TTC549 (cell line): ENCODE results near the gene DDI2.
"Not testable (repeated sequence)": the region's sequence is repeated elsewhere in the genome, so short reads cannot be mapped to it uniquely, and the experiment has no call there.

ENCODE experiments used
- FAIRE-seq: peaks from 2 replicates; lab custom pipeline; 2012; peaks lifted over from hg19 to GRCh38; lab: Jason Lieb, UNC

DDI2 gene

GRCh38 chr1:15637826-15638225, 20.6 kb downstream of the DDI2 start:
- no peak for FAIRE-seq

DNA sequence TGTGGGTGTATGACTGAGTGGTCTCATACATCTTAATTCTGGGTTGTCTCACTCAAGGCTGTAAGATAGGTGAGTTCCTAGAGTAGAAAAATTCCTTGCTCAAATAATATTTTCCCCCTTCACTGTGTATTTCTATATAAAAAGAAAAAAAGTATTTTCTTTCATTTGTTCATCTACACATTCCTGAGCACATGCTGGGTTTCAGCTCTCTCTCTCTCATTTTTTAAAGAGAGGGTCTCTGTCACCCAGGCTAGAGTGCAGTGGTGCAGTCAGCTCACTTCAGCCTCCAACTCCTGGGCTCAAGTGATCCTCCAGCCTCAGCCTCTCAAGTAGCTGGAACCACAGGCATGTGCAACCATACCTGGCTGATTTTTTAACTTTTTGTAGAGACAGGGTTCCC, 22.0 kb downstream of the DDI2 start:
- FAIRE-seq, result no peak

DNA sequence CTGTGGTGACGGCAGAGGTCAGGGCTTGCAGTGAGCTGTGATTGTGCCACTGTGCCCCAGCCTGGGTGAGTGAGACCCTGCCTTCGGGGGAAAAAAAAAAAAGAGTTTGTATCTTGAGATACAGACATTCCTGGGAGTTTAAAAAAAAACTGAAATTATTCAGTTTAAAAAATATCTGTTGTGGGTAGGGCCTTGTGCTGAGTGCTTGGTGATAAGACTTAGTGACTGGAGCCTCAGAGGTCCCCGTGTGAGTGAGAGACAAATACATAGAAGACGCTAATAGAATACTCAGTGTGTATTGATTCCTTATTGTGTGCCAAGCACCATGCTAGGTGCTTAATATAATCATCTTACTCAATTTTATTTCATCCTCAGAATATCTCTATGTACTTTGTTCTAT, 22.7 kb downstream of the DDI2 start:
- FAIRE-seq, result no peak

DNA sequence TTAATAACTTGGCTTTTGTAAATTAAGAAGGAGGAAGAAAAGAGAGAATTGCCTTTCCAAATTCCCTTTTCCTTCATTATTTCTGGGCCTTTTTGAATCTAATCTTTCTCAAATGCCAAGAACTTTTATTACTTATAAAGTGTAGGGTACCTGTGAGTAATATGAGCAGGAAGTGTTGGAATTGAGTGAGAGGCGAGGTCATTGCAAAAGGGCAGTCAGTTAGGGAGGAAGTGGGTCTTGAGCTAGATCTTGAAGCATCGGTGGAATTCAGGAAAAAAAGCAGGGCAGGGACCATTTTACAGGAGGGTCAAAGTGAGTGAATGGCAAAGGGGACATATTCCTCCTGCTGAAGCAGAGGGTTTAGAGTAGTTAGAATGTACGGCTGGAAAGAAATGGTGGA, 23.4 kb downstream of the DDI2 start:
- FAIRE-seq, result no peak

GRCh38 chr1:15649937-15650336, 32.7 kb downstream of the DDI2 start:
- no peak for FAIRE-seq

- FAIRE-seq, result no peak
Measured at GRCh38 chr1:15650433-15650832, 33.2 kb downstream of the DDI2 start.

GRCh38 chr1:15652130-15652529, 34.9 kb downstream of the DDI2 start:
- not testable (repeated sequence) for FAIRE-seq

GRCh38 chr1:15654091-15654690, 36.9 kb downstream of the DDI2 start:
- FAIRE-seq, result no peak

DNA sequence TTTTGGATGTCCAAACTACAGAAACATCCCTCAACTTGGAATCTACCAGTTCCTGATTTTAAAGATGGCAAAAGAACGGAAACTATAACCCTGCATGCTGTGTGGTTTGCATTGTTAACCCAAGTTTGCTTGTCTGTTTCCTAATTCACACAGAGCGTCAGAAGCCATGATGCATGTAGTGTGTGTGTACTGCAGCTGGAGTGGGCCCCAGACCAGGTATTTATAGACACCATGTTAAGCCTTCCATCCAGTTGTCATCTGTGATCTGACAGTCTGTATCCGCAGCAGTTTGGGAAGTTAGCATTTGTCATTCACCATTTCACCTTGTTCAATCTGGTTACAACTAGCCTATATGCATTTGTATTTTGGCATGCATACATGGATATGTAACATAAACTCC, 39.2 kb downstream of the DDI2 start:
- FAIRE-seq, result no peak

DNA sequence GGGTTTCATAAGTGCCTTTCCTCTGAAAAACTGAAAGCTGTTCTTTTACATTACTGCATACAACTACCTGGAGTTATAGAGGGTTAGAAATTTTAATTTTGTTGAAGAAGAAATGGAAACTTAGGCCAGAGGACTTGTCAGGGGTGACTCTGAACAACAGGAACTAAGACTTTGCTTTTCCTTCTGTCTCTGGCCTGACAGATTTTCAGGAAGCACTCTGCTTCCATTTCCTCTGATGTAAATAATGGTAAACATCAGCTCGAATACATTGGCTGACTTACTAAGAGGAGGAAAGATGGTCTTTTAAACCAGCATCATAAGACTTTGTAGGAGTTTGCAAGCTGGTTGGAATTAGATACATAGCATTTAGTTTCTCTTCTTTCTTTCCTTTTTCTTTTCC, 39.8 kb downstream of the DDI2 start:
- no peak for FAIRE-seq

GRCh38 chr1:15660151-15660550, 42.9 kb downstream of the DDI2 start:
- no peak for FAIRE-seq

DNA sequence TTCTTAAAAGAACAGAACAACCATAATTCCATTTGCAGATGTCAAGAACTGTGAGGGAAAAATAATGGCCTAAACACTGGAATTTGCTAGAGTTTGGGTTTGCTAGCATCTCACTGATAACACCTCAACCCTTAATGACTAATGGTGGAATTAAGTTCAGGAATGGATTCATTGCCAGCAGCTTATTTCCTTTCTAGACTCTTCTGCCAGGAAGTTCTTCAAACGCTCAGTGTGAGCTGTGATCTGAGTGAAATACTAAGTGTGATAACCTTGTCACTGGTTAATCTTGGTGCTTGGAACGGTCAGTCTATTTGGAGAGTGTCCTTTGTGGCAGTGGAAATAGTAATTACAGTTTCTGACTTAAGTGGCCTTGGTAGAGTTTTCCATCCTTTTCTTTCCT, 45.2 kb downstream of the DDI2 start:
- FAIRE-seq, result no peak

GRCh38 chr1:15663925-15664324, 46.7 kb downstream of the DDI2 start:
- no peak for FAIRE-seq

DNA sequence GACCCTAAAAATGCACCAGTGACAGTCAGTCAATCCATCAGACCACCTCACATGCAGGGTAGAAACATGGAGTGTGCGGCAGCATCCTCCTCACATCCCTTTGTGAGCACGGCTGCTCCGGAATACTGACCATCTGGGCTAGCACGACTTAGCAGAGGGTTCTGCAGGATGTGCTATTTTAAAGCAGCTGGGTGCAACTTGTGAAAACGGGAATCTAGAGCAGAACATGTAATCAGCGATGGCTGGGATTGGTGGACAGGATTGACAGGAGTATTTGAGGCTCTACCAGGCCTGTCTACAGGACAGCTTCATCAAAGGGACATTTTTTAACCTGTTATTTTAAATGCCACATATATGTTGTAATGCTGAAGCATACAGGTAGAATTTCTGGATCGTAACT, 50.1 kb downstream of the DDI2 start:
- no peak for FAIRE-seq

GRCh38 chr1:15668089-15668754, 51.0 kb downstream of the DDI2 start:
- FAIRE-seq, result no peak

DNA sequence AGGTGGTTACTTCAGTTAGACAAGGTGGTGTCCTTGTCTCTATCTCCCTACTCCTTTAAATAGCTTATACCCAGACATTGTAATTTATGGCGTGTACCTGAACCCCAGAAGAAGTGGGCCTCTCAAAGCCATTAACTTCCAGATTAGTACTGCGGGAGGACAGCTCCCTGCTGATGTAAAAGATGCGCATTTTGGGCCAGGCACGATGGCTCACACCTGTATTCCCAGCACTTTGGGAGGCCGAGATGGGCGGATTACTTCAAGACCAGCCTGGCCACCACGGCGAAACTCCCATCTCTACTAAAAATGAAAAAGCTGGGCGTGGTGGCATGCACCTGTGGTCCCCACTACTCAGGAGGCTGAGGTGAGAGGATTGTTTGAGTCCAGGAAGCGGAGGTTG, 51.8 kb downstream of the DDI2 start:
- FAIRE-seq, result no peak

- FAIRE-seq, result no peak
Measured at GRCh38 chr1:15669864-15670263, 52.6 kb downstream of the DDI2 start.

DNA sequence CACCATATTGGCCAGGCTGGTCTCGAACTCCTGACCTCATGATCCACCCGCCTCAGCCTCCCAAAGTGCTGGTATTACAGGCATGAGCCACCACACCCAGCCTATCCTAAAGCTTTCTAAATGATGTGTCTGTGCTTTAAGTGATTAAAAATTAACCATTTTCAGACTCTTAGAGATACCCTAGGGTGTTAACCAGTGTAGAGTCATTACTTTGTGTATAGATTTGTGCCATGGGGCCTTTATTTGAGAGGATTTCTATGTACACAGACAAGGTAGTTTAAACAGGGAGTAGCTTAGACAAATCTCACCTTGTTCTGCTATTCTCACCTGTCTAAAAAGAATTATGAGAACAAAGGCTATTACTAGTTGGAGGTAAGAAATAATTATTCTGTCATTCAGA, 54.2 kb downstream of the DDI2 start:
- FAIRE-seq, result no peak

DNA sequence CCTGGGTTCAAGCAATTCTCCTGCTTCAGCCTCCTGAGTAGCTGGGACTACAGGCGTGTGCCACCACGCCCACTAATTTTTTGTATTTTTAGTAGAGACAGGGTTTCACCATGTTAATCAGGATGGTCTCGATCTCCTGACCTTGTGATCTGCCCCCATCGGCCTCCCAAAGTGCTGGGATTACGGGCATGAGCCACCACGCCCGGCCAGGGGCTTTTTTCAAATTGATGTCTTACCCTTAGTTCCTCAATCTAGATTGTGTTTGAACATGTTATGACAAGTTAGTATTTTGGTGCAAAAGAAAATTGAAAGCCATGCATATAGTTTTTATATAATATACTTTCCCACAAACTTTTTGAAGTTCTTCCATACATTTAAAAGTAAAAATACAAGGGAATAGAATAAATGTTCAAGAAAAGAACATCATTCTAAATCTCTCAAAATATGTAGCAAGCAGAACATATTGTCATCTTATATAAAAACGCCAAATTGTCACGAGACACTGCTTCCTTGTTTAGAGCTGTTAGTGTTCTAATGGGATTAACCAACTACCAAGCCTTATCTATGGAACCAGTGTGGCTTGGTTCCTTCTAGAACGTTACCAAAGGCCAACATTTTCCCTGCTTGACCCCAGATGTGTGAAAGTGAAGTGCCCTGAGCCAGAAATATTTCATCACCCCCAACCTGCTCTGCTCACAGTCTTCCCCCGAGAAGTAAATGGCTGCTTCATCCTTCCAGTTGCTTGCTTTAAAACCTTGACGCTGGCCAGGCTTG, 57.3 kb downstream of the DDI2 start:
- FAIRE-seq, result no peak

DNA sequence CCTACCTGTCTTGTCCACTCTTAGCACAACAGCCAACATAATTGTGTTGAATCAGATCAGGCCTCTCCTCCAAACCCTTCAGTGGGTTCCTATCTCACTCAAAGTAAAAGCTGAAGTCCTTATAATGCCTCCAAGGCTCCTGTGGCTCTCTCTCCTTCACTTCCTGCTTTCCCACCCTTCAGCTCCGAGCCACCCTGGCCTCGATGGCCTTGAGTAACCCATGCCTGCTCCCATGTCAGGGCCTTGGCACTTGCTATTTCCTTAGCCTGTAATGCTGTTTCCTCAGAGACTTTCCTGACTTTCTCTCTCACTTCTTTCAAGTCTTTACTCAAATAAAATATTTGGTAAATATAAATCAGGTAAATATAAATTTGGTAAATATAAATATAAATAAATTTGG, 58.8 kb downstream of the DDI2 start:
- FAIRE-seq, result no peak

GRCh38 chr1:15676688-15677661, 59.7 kb downstream of the DDI2 start:
- FAIRE-seq, result no peak

DNA sequence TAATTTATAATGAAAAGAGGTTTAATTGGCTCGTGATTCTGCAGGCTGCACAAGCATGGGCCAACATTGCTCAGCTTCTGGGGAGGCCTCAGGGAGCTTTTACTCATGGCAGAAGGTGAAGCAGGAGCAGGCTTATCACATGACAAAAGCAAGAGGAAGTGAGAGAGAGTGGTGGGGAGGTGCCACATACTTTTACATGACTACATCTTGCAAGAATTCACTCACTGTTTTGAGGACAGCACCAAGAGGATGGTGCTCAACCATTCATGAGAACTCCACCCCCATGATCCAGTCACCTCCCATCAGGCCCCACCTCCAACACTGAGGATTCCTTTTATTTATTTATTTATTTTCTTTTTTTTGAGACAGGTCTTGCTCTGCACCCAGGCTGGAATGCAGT, 61.3 kb downstream of the DDI2 start:
- no peak for FAIRE-seq

- FAIRE-seq, result no peak
Measured at GRCh38 chr1:15680131-15680530, 62.9 kb downstream of the DDI2 start.
